Measurements from ENCODE around the gene RRP1.

The RRP1 gene

GRCh38 chr21:43777953-43778352 is 11.4 kb upstream of the RRP1 start:
- DNase-seq, result no peak

DNA sequence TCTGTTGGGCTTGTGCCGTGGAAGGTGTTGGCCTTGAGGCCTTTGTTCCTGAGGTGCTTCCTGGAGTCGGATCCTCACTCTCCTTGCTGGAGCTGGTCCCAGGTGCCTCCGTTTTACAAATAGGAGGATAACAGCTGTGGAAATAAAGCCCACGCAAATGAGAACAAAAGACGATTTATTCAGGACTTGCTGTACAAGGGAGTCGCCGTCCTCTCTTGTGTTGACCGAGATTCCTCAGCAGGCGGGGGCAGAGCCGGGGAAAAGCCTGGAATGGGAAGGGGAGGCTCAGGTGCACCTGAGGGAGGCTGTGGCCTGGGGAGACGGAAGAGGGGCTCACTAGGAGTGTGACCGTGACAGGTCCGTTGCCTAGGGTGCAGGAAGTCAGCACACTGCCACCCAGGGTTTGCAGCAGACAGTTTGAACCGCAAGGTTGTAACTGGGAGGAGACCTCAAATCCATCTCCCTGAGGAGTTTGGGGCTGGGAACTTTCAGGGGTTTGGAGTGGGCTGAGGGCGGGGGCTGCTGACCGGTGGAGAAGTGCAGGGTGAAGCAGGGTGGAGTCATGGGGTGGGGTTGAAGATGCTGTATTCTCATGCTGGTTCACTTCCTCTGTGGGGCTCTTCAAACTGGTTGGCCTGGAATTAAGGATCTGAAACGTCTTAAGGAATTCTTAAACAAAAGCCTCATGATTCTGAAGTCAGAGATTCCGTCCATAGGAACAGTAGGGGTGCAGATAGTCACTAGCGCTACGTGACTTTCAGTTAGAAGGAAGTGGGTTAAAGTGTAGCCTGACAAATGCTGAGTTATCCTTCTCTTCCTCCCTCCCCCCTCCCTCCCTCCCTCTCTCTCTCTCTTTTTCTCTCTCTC is 10.7 kb upstream of the RRP1 start:
- no peak for DNase-seq

DNA sequence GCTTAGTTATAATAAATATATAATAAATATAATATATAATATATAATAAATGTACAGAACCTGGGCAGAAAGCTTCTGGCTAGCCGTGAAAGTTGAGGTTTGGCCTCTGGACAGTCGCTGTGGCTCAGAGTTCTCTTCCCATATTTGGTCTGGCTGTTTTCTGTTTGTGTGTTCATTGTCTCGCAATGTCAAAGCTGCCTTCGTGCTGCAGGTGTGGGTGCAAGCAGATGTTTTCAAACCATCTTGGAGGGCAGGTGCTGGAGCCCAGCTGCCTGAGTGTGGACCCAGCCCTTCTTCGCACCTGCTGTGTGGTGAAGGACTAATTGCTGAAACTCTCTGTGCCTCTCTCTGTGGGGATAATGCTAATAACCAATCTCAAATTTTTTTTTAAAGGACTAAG is 9.7 kb upstream of the RRP1 start:
- DNase-seq, result no peak

DNA sequence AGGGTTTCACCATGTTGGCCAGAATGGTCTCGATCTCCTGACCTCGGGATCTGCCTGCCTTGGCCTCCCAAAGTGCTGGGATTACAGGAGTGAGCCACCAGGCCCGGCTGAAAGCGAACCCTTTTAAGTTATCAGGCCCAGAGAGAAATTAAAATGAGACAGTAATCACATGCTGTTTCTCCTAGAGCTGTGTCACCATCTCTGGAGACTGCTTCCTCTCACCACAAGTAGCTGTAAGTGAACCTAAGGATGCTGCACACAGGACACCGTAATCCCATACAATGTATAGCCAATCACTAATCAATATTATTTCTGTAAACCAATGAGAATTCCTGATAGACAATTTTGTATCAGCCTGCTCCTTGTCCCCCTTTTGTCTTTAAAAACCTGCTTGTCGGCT is 7.5 kb upstream of the RRP1 start:
- DNase-seq, result no peak

- DNase-seq, result no peak
These were observed 6.8 kb upstream of the RRP1 start for GRCh38 chr21:43782431-43783097.

DNA sequence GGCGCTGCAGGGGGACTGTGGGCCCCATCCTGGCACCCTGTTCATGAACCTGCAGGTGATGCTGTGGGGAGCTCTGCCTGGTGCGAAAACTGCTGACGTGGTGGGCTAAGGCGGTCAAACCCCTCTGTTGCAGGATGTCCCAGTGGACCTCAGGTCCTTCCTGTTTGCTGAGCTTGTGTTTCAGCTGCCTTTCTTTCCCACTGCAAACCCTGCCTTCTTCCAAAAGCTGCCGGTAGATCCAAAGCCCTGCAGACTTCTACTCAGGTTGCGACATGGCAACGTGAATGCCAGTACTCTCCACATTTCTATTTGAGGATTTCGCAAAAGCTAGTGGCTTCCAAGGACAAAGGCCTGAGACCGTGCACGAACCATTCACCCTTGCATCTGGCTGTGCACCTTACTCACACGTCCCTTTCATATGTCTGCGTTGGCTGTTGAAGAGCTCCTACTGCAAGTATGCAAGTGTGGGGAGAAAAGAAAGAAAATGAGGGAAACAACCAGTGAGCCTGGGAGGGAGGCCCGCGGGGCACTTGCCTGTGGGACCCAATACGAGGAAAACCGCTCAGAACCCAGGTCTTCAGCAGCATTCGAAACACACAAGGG is 6.2 kb upstream of the RRP1 start:
- no peak for DNase-seq

DNA sequence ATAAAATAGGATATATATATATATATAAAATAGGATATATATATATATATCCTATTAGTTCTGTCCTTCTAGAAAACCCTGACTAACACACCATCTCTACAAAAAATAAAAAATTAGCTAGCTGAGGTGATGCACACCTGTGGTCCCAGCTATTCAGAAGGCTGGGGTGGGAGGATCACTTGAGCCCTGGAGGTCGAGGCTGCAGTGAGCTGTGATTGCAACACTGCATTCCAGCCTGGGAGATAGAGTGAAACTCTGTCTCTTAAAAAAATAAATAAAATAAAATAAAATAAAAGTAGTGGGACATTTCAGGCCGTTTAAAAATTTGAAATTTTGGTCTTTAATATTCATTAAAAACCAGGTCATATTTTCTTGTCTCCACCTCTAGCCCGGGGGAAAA is 4.2 kb upstream of the RRP1 start:
- DNase-seq, result no peak

- peak; percentile 10 for DNase-seq
These were observed 3.0 kb upstream of the RRP1 start for GRCh38 chr21:43786300-43786806.

DNA sequence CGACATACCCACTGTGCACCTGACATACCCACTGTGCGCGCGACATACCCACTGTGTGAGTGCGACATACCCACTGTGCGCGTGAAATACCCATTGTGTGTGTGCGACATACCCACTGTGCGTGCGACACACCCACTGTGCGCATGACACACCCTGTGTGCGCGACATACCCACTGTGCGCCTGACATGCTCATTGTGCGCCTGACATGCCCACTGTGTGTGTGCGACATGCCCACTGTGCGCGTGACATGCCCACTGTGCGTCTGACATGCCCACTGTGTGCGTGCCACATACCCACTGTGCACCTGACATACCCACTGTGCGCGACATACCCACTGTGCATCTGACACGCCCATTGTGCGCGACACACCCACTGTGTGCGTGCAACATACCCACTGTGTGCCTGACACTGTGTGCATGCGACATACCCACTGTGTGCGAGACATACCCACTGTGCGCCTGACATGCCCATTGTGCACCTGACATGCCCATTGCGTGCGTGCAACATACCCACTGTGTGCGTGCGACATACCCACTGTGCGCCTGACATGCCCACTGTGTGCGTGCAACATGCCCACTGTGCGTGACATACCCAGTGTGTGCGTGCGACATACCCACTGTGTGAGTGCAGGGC is 2.5 kb upstream of the RRP1 start:
- DNase-seq, result no peak

GRCh38 chr21:43790010-43790524 is 690 bp downstream of the RRP1 start:
- no peak for DNase-seq

GRCh38 chr21:43792406-43792805 is 3.0 kb downstream of the RRP1 start:
- DNase-seq, result no peak

- no peak for DNase-seq
These were observed 3.9 kb downstream of the RRP1 start for GRCh38 chr21:43793243-43793642.

DNA sequence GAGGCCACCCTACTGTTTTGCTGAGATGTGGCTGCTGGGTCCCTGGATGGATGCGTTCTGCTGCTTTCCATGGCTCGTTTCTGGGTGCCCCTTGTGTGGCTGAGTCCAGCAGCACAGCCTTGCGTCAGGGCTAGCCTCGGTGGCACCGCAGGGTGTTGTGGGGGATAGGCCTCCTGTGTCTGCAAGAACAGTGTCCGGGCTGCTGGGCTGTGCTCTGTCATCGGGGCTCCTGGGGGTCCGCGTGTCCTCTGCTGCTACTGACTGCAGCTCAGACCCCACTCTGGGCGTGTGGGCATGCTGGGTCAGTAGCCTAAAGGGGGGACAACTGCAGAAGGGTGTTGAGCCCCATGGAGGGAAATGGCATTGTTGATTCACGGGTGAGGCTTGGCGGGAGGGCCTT is 4.9 kb downstream of the RRP1 start:
- no peak for DNase-seq

- DNase-seq, result no peak
These were observed 5.5 kb downstream of the RRP1 start for GRCh38 chr21:43794857-43795256.

GRCh38 chr21:43797415-43797814 is 8.0 kb downstream of the RRP1 start:
- no peak for DNase-seq

DNA sequence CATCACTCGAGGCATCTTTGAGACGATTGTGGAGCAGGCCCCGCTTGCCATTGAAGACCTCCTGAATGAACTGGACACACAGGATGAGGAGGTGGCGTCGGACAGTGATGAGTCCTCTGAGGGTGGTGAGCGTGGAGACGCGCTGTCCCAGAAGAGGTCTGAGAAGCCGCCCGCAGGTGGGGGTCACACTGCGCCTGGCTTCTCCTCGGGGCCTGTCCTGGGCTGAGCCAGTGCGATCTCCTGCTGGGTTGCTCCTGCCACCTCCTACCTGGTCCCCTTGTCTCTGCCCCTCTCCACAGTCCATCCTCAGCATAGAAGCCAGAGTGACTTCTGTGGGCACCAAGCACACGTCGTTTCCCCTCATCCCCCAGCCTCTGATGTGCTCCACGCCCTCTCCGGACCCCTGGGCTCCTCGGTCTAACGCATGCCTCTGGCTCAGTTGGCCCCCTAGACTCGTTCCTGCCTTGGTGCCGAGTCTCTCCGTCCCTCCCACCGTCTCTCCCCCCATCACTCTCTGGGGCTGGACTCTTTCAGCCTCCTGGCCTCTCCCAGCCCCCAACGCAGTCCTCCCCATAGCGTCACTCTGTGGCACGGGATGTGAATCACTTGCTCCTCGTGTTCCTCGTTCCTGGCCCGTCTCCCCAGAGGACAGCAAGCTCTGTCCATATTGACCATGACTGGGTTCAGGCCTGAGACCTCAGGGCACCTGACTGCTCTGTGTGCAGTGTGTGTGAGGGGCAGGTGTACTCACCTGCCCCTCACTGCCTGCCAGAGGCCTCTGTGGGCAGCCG is 8.7 kb downstream of the RRP1 start:
- DNase-seq, result no peak

- no peak for DNase-seq
These were observed 10.0 kb downstream of the RRP1 start for GRCh38 chr21:43799301-43799840.

- DNase-seq, result no peak
These were observed 10.7 kb downstream of the RRP1 start for GRCh38 chr21:43800124-43800523.

- DNase-seq, result no peak
These were observed 11.2 kb downstream of the RRP1 start for GRCh38 chr21:43800566-43800965.

- DNase-seq, result no peak
These were observed 11.8 kb downstream of the RRP1 start for GRCh38 chr21:43801006-43801783.

DNA sequence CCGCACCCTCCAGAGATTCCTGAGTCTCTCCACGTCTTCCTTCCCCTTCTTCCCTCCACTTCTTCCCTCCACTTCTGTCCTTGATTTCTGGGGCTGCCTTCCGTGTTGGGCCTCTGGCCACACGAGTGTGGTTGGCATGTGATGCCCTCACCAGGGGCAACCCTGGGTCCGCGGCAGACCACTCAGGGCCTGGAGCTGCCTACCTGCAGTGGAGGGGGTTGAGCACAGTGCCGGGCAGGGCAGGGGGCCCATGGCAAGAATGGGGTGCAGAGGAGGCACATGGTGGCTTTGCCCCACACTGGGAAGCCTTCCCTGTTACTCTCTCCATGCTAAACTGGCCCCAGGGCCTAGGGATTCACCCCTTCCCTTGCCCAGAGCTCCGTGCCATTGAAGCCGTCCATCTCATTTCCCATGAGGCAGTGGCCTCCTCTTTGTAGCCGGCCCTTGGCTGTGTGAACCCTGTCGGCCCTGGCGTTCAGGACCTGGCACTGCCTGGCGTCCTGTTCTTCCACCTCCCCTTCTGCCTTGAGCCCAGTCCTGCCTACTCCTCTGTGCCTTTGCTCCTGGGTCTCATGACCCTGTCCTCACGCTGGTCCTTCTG is 13.4 kb downstream of the RRP1 start:
- no peak for DNase-seq

Measured in NCI-H2171 (cell line).